OCI-LY1 (cell line): ENCODE measurements around the gene AARSD1.

Experiments
- H2AFZ ChIP-seq: fragments of 200-600 bp; sonication (generic), shearing (Covaris generic); 2 replicates; pipeline ENCODE4 v1.6.0; 2014; ENCODE audit warnings: antibody characterized with exemption, mild to moderate bottlenecking, low read length
- H3F3A ChIP-seq: fragments of 200-600 bp; sonication (generic), shearing (Covaris generic); 2 replicates; pipeline ENCODE4 v1.6.0; 2014; ENCODE audit warnings: mild to moderate bottlenecking, antibody characterized with exemption, low read length, moderate library complexity; ENCODE audit not compliant: insufficient read depth
- H3K27ac ChIP-seq: fragments of 200-600 bp; sonication (generic); 2 replicates; pipeline ENCODE4 v1.5.1; 2014; ENCODE audit warnings: low read length, mixed run types, mild to moderate bottlenecking, low read depth; ENCODE audit not compliant: poor library complexity, severe bottlenecking
- H3K27me3 ChIP-seq: fragments of 200-600 bp; sonication (generic); 2 replicates; pipeline ENCODE4 v1.6.0; 2014; ENCODE audit warnings: antibody characterized with exemption, mild to moderate bottlenecking, low read length, moderate library complexity; ENCODE audit not compliant: insufficient read depth
- H3K36me3 ChIP-seq: fragments of 200-600 bp; sonication (generic); 2 replicates; pipeline ENCODE4 v1.6.1; 2014; ENCODE audit warnings: mild to moderate bottlenecking, antibody characterized with exemption, low read length, moderate library complexity, mixed read lengths; ENCODE audit not compliant: insufficient read depth
- H3K4me1 ChIP-seq: fragments of 200-600 bp; sonication (generic); 2 replicates; pipeline ENCODE4 v1.5.1; 2014; ENCODE audit warnings: mild to moderate bottlenecking, low read length, moderate library complexity; ENCODE audit not compliant: insufficient read depth, severe bottlenecking
- H3K4me2 ChIP-seq: fragments of 200-600 bp; sonication (generic), shearing (Covaris generic); 2 replicates; pipeline ENCODE4 v1.6.1; 2014; ENCODE audit warnings: low read length
- H3K4me3 ChIP-seq: fragments of 200-600 bp; sonication (generic); 2 replicates; pipeline ENCODE4 v1.5.1; 2014; ENCODE audit warnings: low read length, low read depth, mild to moderate bottlenecking, mixed read lengths; ENCODE audit not compliant: poor library complexity, severe bottlenecking
- H3K79me2 ChIP-seq: fragments of 200-600 bp; shearing (Covaris generic); 2 replicates; pipeline ENCODE4 v1.6.1; 2016; ENCODE audit warnings: mixed run types, low read length, mixed read lengths; ENCODE audit not compliant: insufficient read depth
- H3K9ac ChIP-seq: fragments of 200-600 bp; sonication (generic), shearing (Covaris generic); 2 replicates; pipeline ENCODE4 v1.6.1; 2014; ENCODE audit warnings: mild to moderate bottlenecking, low read length, mixed read lengths
- H3K9me2 ChIP-seq: fragments of 200-600 bp; sonication (generic), shearing (Covaris generic); 2 replicates; pipeline ENCODE4 v1.6.1; 2014; ENCODE audit warnings: low read depth, mild to moderate bottlenecking, low read length, mixed read lengths
- H3K9me3 ChIP-seq: fragments of 200-600 bp; shearing (Covaris generic); 2 replicates; pipeline ENCODE4 v1.6.1; 2014; ENCODE audit warnings: low read length, mixed read lengths
- H4K20me1 ChIP-seq: fragments of 200-600 bp; sonication (generic), shearing (Covaris generic); 2 replicates; pipeline ENCODE4 v1.6.0; 2016; ENCODE audit warnings: mild to moderate bottlenecking, low read length; ENCODE audit not compliant: insufficient read depth
- EZH2 ChIP-seq: fragments of 200-600 bp; sonication (generic), shearing (Covaris generic); IDR thresholded peaks from 2 replicates; pipeline ENCODE4 v1.8.0; 2017; ENCODE audit warnings: borderline replicate concordance, mixed run types, mild to moderate bottlenecking, antibody characterized with exemption, low read length, moderate library complexity, mixed read lengths
- TF ChIP-seq, protein P1 (sequence below): fragments of 200-600 bp; sonication (generic), shearing (Covaris generic); IDR thresholded peaks from 2 replicates; pipeline ENCODE4 v1.5.1; 2017; ENCODE audit warnings: mild to moderate bottlenecking, antibody characterized with exemption, low read length, moderate library complexity, mixed read lengths

Gene AARSD1

DNA sequence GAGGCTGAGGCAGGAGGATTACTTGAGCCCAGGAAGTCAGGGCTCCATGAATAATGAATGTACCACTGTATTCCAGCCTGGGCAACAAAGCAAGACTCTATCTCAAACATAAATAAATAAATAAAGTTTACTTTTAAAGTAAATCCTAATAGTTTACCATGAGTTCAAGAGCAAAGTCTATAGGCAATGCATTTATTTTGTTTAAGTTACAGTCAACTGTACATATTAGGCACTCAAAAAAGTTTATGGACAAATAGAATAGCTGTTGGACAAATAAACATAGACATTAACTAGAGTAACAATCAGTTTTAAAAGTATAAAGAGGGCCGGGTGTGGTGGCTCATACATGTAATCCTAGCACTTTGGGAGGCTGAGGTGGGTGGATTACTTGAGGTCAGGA, 3.7 kb upstream of the AARSD1 start:
- Histone ChIP-seq H4K20me1 (no peaks in the 10 kb centered on the region), H3K4me3 (no peak overlapping the region), H3K27me3 (no peaks in the 10 kb centered on the region), H3K4me2 (no peak overlapping the region), H3K36me3 (no peaks in the 10 kb centered on the region), H3F3A (peaks cover 4% of the 10 kb centered on the region; the same call in 1 of the 2 replicates), H3K9me3 (no peaks in the 10 kb centered on the region), H3K9me2 (no peaks in the 10 kb centered on the region), H3K9ac (no peak overlapping the region), H3K79me2 (no peaks in the 10 kb centered on the region), H2AFZ (no peak overlapping the region), H3K4me1 (peaks cover 10% of the 10 kb centered on the region), H3K27ac (no peak overlapping the region)
- TF ChIP-seq, protein P1, sequence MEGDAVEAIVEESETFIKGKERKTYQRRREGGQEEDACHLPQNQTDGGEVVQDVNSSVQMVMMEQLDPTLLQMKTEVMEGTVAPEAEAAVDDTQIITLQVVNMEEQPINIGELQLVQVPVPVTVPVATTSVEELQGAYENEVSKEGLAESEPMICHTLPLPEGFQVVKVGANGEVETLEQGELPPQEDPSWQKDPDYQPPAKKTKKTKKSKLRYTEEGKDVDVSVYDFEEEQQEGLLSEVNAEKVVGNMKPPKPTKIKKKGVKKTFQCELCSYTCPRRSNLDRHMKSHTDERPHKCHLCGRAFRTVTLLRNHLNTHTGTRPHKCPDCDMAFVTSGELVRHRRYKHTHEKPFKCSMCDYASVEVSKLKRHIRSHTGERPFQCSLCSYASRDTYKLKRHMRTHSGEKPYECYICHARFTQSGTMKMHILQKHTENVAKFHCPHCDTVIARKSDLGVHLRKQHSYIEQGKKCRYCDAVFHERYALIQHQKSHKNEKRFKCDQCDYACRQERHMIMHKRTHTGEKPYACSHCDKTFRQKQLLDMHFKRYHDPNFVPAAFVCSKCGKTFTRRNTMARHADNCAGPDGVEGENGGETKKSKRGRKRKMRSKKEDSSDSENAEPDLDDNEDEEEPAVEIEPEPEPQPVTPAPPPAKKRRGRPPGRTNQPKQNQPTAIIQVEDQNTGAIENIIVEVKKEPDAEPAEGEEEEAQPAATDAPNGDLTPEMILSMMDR, result no peak
- no peak for TF ChIP-seq EZH2

DNA sequence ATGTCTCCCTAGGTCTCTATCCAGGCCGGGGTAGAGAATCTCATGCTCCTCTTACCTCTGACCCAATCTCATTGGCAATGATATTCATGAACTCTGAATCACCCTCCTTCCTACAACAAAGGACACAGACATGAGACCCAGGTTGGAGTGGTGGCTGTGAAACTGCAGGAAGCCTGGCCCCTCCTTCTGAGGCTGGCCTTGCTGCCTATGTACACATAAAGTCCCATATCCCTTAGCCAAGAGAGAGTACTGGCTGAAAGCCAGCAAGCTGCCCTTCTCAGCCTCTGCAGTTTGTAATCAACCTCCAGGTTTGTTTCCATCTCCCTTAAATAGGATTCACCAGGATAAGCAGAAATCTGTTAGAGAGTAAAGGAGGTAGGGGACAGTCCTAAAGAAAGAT, 10.6 kb downstream of the AARSD1 start:
- Histone ChIP-seq H3K4me2 (no peak overlapping the region), H3K9ac (no peak overlapping the region), H3K4me3 (no peak overlapping the region), H3K9me3 (no peaks in the 10 kb centered on the region), H3K27me3 (no peaks in the 10 kb centered on the region), H3F3A (no peaks in the 10 kb centered on the region), H3K9me2 (no peaks in the 10 kb centered on the region), H3K27ac (no peak overlapping the region), H3K4me1 (no peaks in the 10 kb centered on the region), H2AFZ (no peak overlapping the region), H3K79me2 (no peaks in the 10 kb centered on the region), H3K36me3 (peaks cover 82% of the 10 kb centered on the region), H4K20me1 (no peaks in the 10 kb centered on the region)
- no peak for TF ChIP-seq EZH2
- TF ChIP-seq, protein P1, result no peak

DNA sequence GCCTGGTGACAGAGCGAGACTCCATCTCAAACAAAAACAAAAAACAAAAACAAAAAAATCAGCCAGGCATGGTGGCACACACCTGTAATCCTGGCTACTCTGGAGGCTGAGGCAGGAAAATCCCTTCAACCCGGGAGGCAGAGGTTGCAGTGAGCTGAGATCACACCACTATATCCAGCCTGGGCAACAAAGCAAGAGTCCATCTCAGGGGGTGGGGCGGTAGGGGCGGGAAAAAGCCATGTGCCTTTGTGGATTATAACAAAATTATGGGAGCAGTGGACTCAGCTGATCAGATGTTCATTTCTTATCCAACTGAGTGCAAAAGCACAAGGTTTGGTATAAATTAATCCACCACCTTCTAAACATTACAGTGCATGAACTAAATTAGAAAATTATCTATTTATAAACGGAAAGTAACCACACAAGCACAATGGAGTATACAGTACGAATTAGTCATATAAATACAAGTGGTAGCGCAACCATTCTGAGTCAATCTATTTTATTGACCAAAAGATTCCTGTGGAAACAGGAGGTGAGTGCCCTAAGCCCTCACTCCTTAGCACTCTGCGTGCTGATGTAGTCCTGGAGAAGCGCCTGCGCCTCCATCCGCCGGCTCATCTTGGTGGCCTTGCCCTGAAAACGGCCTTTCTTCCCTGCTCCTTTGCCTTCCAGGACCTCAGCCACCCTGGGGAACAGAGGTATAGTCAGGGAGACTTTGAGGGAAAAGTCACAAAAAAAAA, 14.0 kb downstream of the AARSD1 start:
- Histone ChIP-seq H3K79me2 (no peaks in the 10 kb centered on the region), H3K36me3 (peaks cover 63% of the 10 kb centered on the region), H3K4me2 (no peak overlapping the region), H3K9me2 (no peaks in the 10 kb centered on the region), H3K4me1 (no peaks in the 10 kb centered on the region), H2AFZ (no peak overlapping the region), H3K27ac (no peak overlapping the region), H3K9me3 (no peaks in the 10 kb centered on the region), H3F3A (no peaks in the 10 kb centered on the region), H3K9ac (no peak overlapping the region), H3K27me3 (no peaks in the 10 kb centered on the region), H4K20me1 (no peaks in the 10 kb centered on the region), H3K4me3 (no peak overlapping the region)
- TF ChIP-seq, protein P1, result no peak
- no peak for TF ChIP-seq EZH2
